ENCODE data around the gene UBXN11.
"Not testable (repeated sequence)": the region's sequence is repeated elsewhere in the genome, so short reads cannot be mapped to it uniquely, and the experiment has no call there.

UBXN11 gene

GRCh38 chr1:26321315-26322041 lies 15.0 kb upstream of the UBXN11 start:
- Histone ChIP-seq H3K9me3 (no peaks in the 10 kb centered on the region), H4K20me1 (no peaks in the 10 kb centered on the region), H3K4me2 (peak overlapping the region; percentile 88), H3K36me3 (no peaks in the 10 kb centered on the region), H3K27ac (peak overlapping the region; percentile 67), H3K9ac (peak overlapping the region; percentile 58), H3K4me3 (no peak overlapping the region), H3K4me1 (peaks cover 55% of the 10 kb centered on the region), H3K27me3 (peaks cover 17% of the 10 kb centered on the region; the same call in 1 of the 2 replicates)
- TF ChIP-seq Cebpa-rat (IDR thresholded peaks at IDR 0.05): no peak

- Histone ChIP-seq H3K36me3 (no peaks in the 10 kb centered on the region), H3K9ac (peak overlapping the region; percentile 58), H3K27me3 (peaks cover 17% of the 10 kb centered on the region; the same call in 1 of the 2 replicates), H3K4me1 (peaks cover 61% of the 10 kb centered on the region), H3K4me3 (no peak overlapping the region), H3K9me3 (no peaks in the 10 kb centered on the region), H3K27ac (peak overlapping the region; percentile 67), H4K20me1 (no peaks in the 10 kb centered on the region), H3K4me2 (peak overlapping the region; percentile 88)
- TF ChIP-seq Cebpa-rat (IDR thresholded peaks at IDR 0.05): no peak
Measured at GRCh38 chr1:26320896-26321295, 14.5 kb upstream of the UBXN11 start.

- peaks cover 83% of the 10 kb centered on the region for H3K4me1 ChIP-seq
- H3K9ac ChIP-seq: peak overlapping the region; percentile 64
- peak overlapping the region; percentile 58 for H3K4me3 ChIP-seq
- H3K36me3 ChIP-seq: no peaks in the 10 kb centered on the region
- TF ChIP-seq Cebpa-rat (IDR thresholded peaks at IDR 0.05): no peak
- no peaks in the 10 kb centered on the region for H4K20me1 ChIP-seq
- peaks cover 17% of the 10 kb centered on the region; the same call in 1 of the 2 replicates for H3K27me3 ChIP-seq
- peak overlapping the region; percentile 88 for H3K4me2 ChIP-seq
- peak overlapping the region; percentile 73 for H3K27ac ChIP-seq
- no peaks in the 10 kb centered on the region for H3K9me3 ChIP-seq
Measured at GRCh38 chr1:26318338-26319064, 12.1 kb upstream of the UBXN11 start.

- H3K9ac ChIP-seq: peak within 1 kb of the TSS; percentile 64
- no peaks in the 10 kb centered on the region for H4K20me1 ChIP-seq
- no peak for TF ChIP-seq Cebpa-rat (IDR thresholded peaks at IDR 0.05)
- no peaks in the 10 kb centered on the region for H3K9me3 ChIP-seq
- peak within 1 kb of the TSS; percentile 88 for H3K4me2 ChIP-seq
- H3K4me3 ChIP-seq: peak within 1 kb of the TSS; percentile 58
- H3K27me3 ChIP-seq: peaks cover 17% of the 10 kb centered on the region; the same call in 1 of the 2 replicates
- no peaks in the 10 kb centered on the region for H3K36me3 ChIP-seq
- H3K27ac ChIP-seq: peak within 1 kb of the TSS; percentile 73
- peaks cover 88% of the 10 kb centered on the region for H3K4me1 ChIP-seq
Measured at GRCh38 chr1:26317612-26318337, 11.3 kb upstream of the UBXN11 start, which contains the start of gene CD52. CD52 (plus strand) TSS chr1:26317958; CDS start chr1:26318018, 60 bp downstream.

DNA sequence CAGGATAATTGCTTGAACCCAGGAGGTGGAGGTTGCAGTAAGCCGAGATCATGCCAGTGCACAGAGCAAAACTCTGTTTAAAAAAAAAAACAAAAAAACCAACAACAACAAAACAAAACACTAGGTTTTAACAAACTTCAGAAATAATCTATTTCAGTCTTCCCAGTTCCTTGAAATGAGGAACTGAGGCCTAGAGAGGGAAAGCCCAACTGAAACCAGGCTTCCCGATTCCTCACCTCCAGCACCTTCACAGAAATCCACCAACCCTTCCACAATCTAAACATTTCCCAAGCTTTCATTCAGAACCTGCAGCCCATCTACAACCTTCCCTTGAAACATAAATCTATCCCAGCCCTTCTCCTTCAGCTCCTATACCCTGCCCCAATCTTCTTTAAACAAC lies 10.7 kb upstream of the UBXN11 start:
- Histone ChIP-seq H3K4me2 (peak overlapping the region; percentile 88), H4K20me1 (no peaks in the 10 kb centered on the region), H3K9me3 (no peaks in the 10 kb centered on the region), H3K27ac (peak overlapping the region; percentile 73), H3K4me3 (peak overlapping the region; percentile 58; the same call in 1 of the 2 replicates), H3K9ac (peak overlapping the region; percentile 64), H3K4me1 (peaks cover 88% of the 10 kb centered on the region), H3K27me3 (peaks cover 17% of the 10 kb centered on the region; the same call in 1 of the 2 replicates), H3K36me3 (no peaks in the 10 kb centered on the region)
- no peak for TF ChIP-seq Cebpa-rat (IDR thresholded peaks at IDR 0.05)

GRCh38 chr1:26315874-26316850 lies 9.7 kb upstream of the UBXN11 start:
- H3K4me2 ChIP-seq: peak overlapping the region; percentile 88
- no peak overlapping the region for H3K9ac ChIP-seq

GRCh38 chr1:26314501-26314900 lies 8.1 kb upstream of the UBXN11 start:
- Histone ChIP-seq H4K20me1 (no peaks in the 10 kb centered on the region), H3K27me3 (peaks cover 17% of the 10 kb centered on the region; the same call in 1 of the 2 replicates), H3K36me3 (no peaks in the 10 kb centered on the region), H3K9me3 (no peaks in the 10 kb centered on the region), H3K4me2 (peak overlapping the region; percentile 88), H3K27ac (no peak overlapping the region), H3K9ac (no peak overlapping the region), H3K4me1 (peaks cover 63% of the 10 kb centered on the region), H3K4me3 (no peak overlapping the region)
- TF ChIP-seq Cebpa-rat (IDR thresholded peaks at IDR 0.05): no peak

More at GRCh38 chr1:26315874-26316850, 9.7 kb upstream of the UBXN11 start:
- no peaks in the 10 kb centered on the region for H3K9me3 ChIP-seq
- H3K36me3 ChIP-seq: no peaks in the 10 kb centered on the region
- H4K20me1 ChIP-seq: no peaks in the 10 kb centered on the region
- no peak overlapping the region for H3K4me3 ChIP-seq
- peaks cover 17% of the 10 kb centered on the region; the same call in 1 of the 2 replicates for H3K27me3 ChIP-seq
- TF ChIP-seq Cebpa-rat (IDR thresholded peaks at IDR 0.05): no peak
- H3K4me1 ChIP-seq: peaks cover 80% of the 10 kb centered on the region
- H3K27ac ChIP-seq: peak overlapping the region; percentile 49

- not testable (repeated sequence) for H4K20me1 ChIP-seq, H3K9me3 ChIP-seq, H3K27ac ChIP-seq, H3K9ac ChIP-seq, H3K36me3 ChIP-seq, H3K4me3 ChIP-seq, H3K4me2 ChIP-seq, H3K27me3 ChIP-seq
- peaks cover 27% of the 10 kb centered on the region for H3K4me1 ChIP-seq
Measured at GRCh38 chr1:26307966-26308899, 1.8 kb upstream of the UBXN11 start.
